ENCODE results near the gene PFKL.

Gene PFKL

GRCh38 chr21:44324106-44324853, 24.4 kb downstream of the PFKL start:
- TF ChIP-seq CTCF (IDR thresholded peaks at IDR 0.05; ENCODE audit: low read depth, low read length, missing control alignments) = no peak
- DNase-seq (ENCODE audit: extremely low read depth, low read depth) = no peak
- H3K4me3 ChIP-seq (replicated peaks; ENCODE audit: low read depth, low read length) = no peak overlapping the region

GRCh38 chr21:44324854-44325107, 24.9 kb downstream of the PFKL start:
- no peak for TF ChIP-seq CTCF (IDR thresholded peaks at IDR 0.05; ENCODE audit: low read depth, low read length, missing control alignments)
- no peak overlapping the region for H3K4me3 ChIP-seq (replicated peaks; ENCODE audit: low read depth, low read length)
- no peak for DNase-seq (ENCODE audit: extremely low read depth, low read depth)

DNA sequence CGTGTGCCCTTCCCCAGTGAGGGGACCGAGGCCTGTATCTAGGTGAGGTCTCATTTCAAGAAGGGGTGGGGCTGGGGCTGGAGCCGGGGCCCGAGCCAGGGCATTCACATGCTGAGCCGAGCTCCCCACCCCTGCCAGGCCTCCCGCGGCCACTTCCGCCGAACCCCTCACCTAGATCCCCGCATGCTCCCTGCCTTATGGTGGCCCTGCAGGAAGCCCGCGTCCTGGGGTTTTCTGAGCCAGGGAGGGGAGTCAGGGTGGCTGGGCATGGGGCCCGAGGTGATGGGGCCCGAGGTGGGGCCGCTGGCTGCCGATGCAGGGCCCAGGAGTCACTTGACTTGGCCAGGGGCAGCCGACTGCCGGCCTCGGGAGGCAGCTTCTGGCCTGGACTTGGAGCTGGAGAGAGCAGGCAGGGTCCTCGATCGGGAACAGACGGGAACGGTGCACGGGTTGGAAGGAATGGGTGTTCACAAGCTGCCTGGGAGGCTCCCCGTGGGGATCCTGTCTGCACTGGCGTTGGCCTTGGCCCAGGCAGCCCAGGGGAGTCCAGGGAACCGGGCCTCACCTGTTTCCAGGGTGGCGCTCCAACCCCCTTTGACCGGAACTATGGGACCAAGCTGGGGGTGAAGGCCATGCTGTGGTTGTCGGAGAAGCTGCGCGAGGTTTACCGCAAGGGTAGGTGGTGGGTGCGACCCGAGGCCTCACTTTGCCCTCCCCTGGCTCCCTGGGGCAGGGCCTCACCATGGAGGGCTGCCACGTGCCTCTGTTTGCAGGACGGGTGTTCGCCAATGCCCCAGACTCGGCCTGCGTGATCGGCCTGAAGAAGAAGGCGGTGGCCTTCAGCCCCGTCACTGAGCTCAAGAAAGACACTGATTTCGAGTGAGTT, 25.8 kb downstream of the PFKL start:
- H3K4me3 ChIP-seq (replicated peaks; ENCODE audit: low read depth, low read length) = no peak overlapping the region

DNA sequence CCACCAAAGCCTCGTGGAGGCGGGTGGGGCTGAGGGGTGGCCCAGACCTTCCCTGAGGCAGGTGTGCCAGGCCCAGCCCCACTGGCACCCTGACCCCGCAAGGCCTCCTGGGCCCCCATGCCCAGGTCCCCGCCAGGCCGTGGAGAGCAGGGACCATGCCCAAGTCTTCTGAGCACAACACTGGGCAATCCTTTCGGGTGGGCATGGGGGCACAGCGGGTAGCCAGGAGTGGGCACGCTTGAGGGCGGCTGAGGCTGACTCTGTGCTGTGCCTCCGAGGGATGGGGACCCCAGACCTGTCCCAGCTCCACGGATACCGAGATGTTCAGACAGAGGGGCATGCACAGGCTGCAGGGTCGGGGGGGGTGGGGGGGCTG, 26.4 kb downstream of the PFKL start:
- no peak overlapping the region for H3K4me3 ChIP-seq (replicated peaks; ENCODE audit: low read depth, low read length)
- TF ChIP-seq CTCF (IDR thresholded peaks at IDR 0.05; ENCODE audit: low read depth, low read length, missing control alignments) = no peak
- DNase-seq (ENCODE audit: extremely low read depth, low read depth) = no peak

More for the DNA sequence above, 25.8 kb downstream of the PFKL start:
- TF ChIP-seq CTCF (IDR thresholded peaks at IDR 0.05; ENCODE audit: low read depth, low read length, missing control alignments) = no peak
- no peak for DNase-seq (ENCODE audit: extremely low read depth, low read depth)

DNA sequence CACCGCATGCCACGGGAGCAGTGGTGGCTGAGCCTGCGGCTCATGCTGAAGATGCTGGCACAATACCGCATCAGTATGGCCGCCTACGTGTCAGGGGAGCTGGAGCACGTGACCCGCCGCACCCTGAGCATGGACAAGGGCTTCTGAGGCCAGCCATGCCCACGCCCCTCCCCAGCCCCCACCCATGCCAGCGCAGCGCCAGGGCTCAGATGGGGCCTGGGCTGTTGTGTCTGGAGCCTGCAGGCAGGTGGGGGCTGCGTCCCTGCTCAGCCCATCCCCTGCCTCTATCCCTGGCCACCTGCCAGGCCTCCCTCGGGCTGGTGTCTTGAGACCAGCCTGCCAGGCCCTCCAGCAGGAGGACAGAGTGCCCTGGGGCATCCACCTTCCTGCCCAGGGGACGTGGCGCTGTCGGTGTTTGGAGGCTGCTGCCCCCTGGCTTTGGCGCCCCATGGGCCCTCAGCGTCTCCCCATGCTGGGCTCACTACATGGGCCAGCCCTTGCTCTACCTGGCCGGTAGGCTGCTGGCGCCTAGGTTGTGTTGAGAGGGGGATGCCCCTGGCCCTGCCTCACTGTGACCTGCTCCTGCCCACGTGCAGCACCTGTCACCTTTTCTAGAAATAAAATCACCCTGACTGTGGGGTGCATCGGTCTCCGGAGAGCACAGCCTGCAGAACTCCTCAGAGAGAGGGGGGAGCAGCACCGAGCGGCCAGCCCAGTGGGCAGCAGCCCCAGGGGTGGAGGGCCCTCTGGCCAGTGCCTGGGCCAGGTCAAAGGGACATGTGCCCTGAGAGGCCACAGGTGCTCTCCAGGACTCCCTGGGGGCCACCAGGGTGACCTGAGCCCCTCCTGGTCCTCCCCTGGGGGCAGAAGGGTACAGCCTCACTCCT, 27.1 kb downstream of the PFKL start:
- no peak for DNase-seq (ENCODE audit: extremely low read depth, low read depth)
- no peak overlapping the region for H3K4me3 ChIP-seq (replicated peaks; ENCODE audit: low read depth, low read length)
- no peak for TF ChIP-seq CTCF (IDR thresholded peaks at IDR 0.05; ENCODE audit: low read depth, low read length, missing control alignments)

GRCh38 chr21:44327603-44327974, 27.7 kb downstream of the PFKL start:
- TF ChIP-seq CTCF (IDR thresholded peaks at IDR 0.05; ENCODE audit: low read depth, low read length, missing control alignments) = no peak
- H3K4me3 ChIP-seq (replicated peaks; ENCODE audit: low read depth, low read length) = no peak overlapping the region
- DNase-seq (ENCODE audit: extremely low read depth, low read depth) = no peak

All from HFF-Myc (cell line).